Activated CD4-positive, CD25-positive, alpha-beta regulatory T cell treated with anti-CD3 and anti-CD28 coated beads, Interleukin-2, amount 50 U/mL, for 24 hours (primary cell): ENCODE data around the gene ENTHD1.

Source experiments
- ATAC-seq, 2 donors: fragments of 150-1000 bp; cut with Tn5 transposase; one replicate each; pipeline ENCODE4 v1.10.0; 2021; ENCODE audit warnings: mild to moderate bottlenecking in 1 of 2, moderate library complexity in 1 of 2

The ENTHD1 gene

GRCh38 chr22:39728236-39728860 is 165.2 kb downstream of the ENTHD1 start:
- no peak for ATAC-seq

GRCh38 chr22:39727541-39727940 is 166.0 kb downstream of the ENTHD1 start:
- no peak for ATAC-seq

GRCh38 chr22:39725351-39726035 is 168.1 kb downstream of the ENTHD1 start:
- ATAC-seq = no peak

GRCh38 chr22:39724857-39725256 is 168.7 kb downstream of the ENTHD1 start:
- no peak for ATAC-seq

- ATAC-seq = no peak
Measured at GRCh38 chr22:39724390-39724789, 169.2 kb downstream of the ENTHD1 start.

- ATAC-seq = no peak
Measured at GRCh38 chr22:39723899-39724351, 169.6 kb downstream of the ENTHD1 start.

- ATAC-seq = no peak
Measured at GRCh38 chr22:39723463-39723862, 170.1 kb downstream of the ENTHD1 start.

GRCh38 chr22:39722501-39722900 is 171.1 kb downstream of the ENTHD1 start:
- no peak for ATAC-seq

- no peak for ATAC-seq
Measured at GRCh38 chr22:39722032-39722325, 171.6 kb downstream of the ENTHD1 start.

GRCh38 chr22:39721206-39722031 is 172.1 kb downstream of the ENTHD1 start:
- ATAC-seq = peak; percentile 28 to 45

GRCh38 chr22:39719559-39720450 is 173.8 kb downstream of the ENTHD1 start:
- no peak for ATAC-seq

GRCh38 chr22:39718921-39719475 is 174.6 kb downstream of the ENTHD1 start:
- ATAC-seq = no peak

- ATAC-seq = no peak
Measured at GRCh38 chr22:39718206-39718605, 175.4 kb downstream of the ENTHD1 start.

- ATAC-seq = no peak
Measured at GRCh38 chr22:39717099-39717498, 176.5 kb downstream of the ENTHD1 start.

GRCh38 chr22:39716534-39716933 is 177.0 kb downstream of the ENTHD1 start:
- ATAC-seq = no peak

- no peak for ATAC-seq
Measured at GRCh38 chr22:39715778-39716495, 177.6 kb downstream of the ENTHD1 start.

- ATAC-seq = no peak
Measured at GRCh38 chr22:39714321-39714720, 179.2 kb downstream of the ENTHD1 start.

- ATAC-seq = no peak
Measured at GRCh38 chr22:39713799-39714290, 179.7 kb downstream of the ENTHD1 start.

GRCh38 chr22:39712751-39713525 is 180.6 kb downstream of the ENTHD1 start:
- ATAC-seq = no peak

GRCh38 chr22:39712081-39712480 is 181.5 kb downstream of the ENTHD1 start:
- no peak for ATAC-seq
